Ishikawa (cell line): ENCODE measurements around the gene NARF.

Source experiments
- TAF1 ChIP-seq: IDR thresholded peaks from 2 replicates; pipeline ENCODE4 v1.6.1; 2012; ENCODE audit warnings: low read depth, mild to moderate bottlenecking
- USF1 ChIP-seq: IDR thresholded peaks from 2 replicates; pipeline ENCODE4 v1.6.1; 2012

DNA sequence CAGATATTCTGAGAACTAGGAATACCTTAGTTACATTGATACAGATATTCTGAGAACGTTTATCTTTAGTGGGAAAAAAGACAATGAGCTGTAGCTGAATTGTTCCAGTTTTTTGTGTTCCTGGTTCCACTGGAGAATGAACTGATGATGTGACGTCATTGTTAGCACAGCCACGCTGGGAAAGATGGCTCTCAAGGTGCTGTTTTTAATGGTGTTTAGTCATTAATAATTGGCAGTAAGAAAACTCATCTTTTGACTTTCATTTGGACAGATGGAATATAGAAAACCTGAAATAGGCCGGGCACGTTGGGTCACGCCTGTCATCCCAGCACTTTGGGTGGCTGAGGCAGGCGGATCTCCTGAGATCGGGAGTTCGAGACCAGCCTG lies 71.4 kb downstream of the NARF start:
- TF ChIP-seq TAF1 (no peak), USF1 (no peak)
